LNCAP (cell line): ENCODE results near the gene BORCS5.

ENCODE experiments used
- TF ChIP-seq, protein P1 (sequence below): fragments of 450-650 bp; IDR thresholded peaks from 2 replicates; pipeline ENCODE4 v1.5.1; 2017; ENCODE audit warnings: mild to moderate bottlenecking

Gene BORCS5

DNA sequence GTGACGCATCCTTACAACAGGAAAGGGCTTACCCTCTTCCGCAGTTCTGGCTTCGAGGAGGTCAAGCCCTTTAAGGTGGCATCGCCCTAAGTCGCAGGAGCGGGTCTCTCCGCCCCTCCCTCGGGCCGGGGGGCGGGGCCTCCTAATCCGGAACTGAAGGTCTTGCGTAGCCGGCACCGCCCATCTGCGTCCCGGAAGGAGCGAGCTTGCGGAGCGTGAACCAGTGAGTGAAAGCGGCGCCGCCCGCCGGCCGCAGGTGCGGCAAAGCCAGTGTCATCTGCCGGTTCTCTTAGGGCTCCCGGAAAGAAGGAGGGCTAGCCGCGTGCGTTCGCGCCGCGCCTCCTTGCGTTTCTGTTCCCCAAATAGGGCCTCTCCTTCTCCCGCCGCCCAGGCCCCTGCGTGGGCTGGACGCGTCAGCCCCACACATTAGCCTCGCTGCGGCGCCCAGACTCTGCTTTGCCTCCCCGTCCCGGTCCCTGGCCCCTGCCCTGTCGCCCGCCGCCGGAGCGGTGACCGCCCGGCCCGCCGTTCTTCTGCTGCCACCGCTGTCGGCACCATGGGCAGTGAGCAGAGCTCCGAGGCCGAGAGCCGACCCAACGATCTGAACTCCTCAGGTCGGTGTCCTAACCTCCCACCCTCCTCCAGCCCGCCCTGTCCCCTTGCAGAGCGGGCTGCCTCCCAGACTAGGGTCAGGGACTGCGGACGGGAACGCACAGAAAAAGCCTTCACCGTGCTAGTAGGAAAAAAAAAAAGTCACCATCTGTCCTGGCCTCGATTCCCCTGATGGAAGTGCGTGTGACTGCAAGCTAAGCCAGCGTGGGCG, at the start of gene BORCS5:
TSS of gene BORCS5 (plus strand) at position 183 of the 823 bp plus-strand sequence. CDS start at position 557, 374 bp downstream.
- TF ChIP-seq, protein P1, sequence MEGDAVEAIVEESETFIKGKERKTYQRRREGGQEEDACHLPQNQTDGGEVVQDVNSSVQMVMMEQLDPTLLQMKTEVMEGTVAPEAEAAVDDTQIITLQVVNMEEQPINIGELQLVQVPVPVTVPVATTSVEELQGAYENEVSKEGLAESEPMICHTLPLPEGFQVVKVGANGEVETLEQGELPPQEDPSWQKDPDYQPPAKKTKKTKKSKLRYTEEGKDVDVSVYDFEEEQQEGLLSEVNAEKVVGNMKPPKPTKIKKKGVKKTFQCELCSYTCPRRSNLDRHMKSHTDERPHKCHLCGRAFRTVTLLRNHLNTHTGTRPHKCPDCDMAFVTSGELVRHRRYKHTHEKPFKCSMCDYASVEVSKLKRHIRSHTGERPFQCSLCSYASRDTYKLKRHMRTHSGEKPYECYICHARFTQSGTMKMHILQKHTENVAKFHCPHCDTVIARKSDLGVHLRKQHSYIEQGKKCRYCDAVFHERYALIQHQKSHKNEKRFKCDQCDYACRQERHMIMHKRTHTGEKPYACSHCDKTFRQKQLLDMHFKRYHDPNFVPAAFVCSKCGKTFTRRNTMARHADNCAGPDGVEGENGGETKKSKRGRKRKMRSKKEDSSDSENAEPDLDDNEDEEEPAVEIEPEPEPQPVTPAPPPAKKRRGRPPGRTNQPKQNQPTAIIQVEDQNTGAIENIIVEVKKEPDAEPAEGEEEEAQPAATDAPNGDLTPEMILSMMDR: peak; percentile 48; the same call in 1 of the 2 replicates

DNA sequence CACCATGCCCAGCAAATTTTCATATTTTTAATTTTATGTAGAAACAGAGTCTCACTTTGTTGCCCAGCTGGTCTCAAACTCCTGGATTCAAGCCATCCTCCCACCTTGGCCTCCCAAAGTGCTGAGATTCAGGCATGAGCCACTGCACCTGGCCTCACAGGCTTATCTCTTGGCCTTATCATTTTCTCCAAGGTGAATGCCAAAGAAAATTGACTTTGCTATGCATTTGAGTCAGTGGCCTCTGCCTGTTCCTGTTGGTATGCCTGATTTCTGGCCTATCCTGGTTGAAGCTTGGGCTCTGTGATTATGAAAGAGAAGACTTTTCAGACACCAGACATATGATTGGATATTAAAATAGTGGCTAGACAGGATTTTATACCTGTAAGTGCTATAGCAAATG, 41.0 kb upstream of the BORCS5 start:
- TF ChIP-seq, protein P1: no peak

DNA sequence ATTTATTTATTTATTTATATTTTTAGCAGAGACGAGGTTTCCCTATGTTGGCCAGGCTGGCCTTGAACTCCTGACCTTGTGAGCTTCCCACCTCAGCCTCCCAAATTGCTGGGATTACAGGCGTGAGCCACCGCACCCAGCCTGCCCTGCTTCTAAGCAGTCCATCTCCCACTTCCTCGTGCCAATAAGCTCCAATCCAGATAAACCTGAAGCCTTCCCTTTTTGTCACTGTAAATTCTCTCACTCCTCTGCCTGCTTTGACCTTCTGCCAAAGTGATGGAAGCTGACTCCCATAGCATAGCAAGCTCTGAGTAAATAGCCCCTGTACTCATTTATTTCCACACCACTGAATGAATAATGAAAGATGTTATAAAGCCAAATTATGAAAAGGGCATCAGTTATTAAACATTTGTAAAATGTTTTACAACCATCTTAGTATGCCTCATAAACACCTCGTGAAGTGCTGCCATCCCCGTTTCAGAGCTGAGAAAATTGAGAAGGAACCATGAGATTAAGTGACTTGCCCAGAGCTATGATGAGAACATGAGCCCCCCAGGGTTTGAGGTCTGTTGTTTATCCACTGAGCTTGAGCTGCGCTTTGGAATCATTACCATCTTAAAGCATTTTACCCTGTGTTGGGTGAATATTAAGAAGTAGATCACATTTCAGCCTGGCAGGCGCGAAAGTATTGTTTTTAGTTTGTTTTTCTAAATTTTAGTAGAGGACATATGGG, 37.3 kb upstream of the BORCS5 start:
- TF ChIP-seq, protein P1: no peak

DNA sequence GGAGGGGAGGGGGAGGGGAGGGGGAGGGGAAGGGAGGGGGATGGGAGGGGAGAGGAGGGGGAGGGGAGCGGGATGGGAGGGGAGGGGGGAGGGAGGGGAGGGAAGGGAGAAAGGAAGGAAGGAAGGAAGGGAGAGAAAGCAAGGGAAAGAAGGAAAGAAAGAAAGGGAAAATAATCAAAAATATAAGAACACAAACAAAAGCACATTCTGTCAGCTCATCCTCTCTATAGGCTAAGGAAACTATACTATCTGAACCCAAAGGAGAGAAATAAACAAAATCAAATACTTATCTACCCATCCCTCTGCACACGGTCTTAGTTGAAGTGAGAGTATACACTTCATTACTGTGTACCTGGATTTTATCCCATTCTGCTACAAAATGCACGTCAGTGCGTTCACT, 33.8 kb upstream of the BORCS5 start:
- TF ChIP-seq, protein P1: no peak

DNA sequence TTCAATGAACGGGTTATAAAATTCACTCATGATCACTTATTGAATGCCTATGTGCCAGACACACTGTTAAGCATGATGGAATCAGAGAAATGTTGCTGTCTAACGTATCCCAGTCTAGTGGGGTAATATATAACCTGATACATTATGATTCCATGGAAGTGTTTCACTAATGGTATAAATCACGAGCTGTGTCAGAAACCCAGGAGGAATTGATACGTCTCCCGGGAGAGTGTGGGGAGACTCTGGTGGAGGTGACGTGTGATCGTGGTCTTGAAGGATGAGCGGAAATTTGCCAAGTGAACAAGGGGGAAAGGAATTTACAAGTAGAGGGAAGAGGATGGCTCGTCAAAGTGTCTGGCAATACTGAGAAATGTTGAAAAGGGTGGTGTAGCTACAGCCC, 33.3 kb upstream of the BORCS5 start:
- TF ChIP-seq, protein P1: no peak

DNA sequence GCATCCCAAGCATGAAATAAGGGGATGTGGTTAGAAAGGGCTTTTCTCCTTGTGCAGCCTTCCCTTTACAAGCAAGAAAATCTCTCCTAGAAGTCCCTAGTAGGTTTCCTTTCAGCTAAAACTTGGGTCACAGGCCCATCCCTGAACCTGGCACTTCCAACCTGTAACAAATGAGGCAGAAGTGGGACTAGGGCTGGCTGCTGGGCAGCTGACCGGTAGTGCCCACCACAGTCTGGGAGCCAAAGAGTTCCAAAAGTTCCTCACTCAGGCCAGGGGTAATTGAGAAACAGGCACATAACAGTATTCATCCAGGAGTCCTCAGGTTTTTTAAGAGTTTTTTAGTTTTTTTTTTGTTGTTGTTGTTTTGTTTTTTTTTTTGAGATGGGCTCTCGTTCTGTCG, 30.6 kb upstream of the BORCS5 start:
- TF ChIP-seq, protein P1: no peak

DNA sequence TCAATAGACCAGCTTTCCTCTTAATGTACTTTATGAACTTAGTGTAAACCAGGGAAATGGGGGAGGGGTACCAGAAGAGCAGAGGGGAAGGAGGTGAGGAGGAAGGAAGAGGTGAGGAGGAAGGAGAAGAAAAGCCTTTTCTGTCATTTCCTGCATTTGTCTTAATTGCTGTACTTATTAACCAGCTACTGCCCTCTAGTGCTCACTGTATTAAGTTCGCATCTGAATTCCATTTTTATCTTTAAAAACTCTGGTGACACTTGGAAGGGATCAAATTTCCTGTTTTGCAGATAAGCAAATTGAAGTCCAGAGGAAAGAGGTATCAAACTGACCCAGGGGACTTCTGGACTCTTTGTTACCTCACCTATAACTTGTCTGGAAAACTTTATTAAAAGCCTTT, 29.1 kb upstream of the BORCS5 start:
- TF ChIP-seq, protein P1: peak; percentile 73
